H4 (cell line): ENCODE measurements around the gene NREP. TPM values are rescaled to one million over a fixed set of nuclear protein-coding genes. Genes with fewer than 3 reads are reported as not detected.
A peak's percentile ranks its signal among the peaks of the same experiment; 100 is the strongest.

Source experiments
- DNase-seq: peaks from one replicate; pipeline ENCODE4 v3.0.0-alpha.2; 2015; ENCODE audit warnings: low spot score
- total RNA-seq: library from RNA; depleted of rRNA; stranded (reverse); fragments of >200 nt; shearing (Covaris generic); gene quantifications from 2 replicates; pipeline ENCODE4 v1.2.3, GENCODE V29; 2014; rRNA removed

The NREP gene
- total RNA-seq, 1 experiment from 2014 or later = 187 TPM

- DNase-seq = no peak
Observed at GRCh38 chr5:111697881-111698757, 58.9 kb downstream of the NREP start.

GRCh38 chr5:111697215-111697614 is 59.8 kb downstream of the NREP start:
- DNase-seq = no peak

GRCh38 chr5:111695991-111696390 is 61.0 kb downstream of the NREP start:
- DNase-seq = no peak

- DNase-seq = peak; percentile 43
Observed at GRCh38 chr5:111694133-111694532, 62.9 kb downstream of the NREP start.

- DNase-seq = no peak
Observed at GRCh38 chr5:111691914-111692313, 65.1 kb downstream of the NREP start.

GRCh38 chr5:111691508-111691907 is 65.5 kb downstream of the NREP start:
- DNase-seq = no peak

GRCh38 chr5:111689357-111689935 is 67.5 kb downstream of the NREP start:
- DNase-seq = no peak

GRCh38 chr5:111685969-111686368 is 71.0 kb downstream of the NREP start:
- DNase-seq = peak; percentile 25

GRCh38 chr5:111682641-111683040 is 74.4 kb downstream of the NREP start:
- no peak for DNase-seq

GRCh38 chr5:111682121-111682520 is 74.9 kb downstream of the NREP start:
- DNase-seq = no peak

GRCh38 chr5:111681414-111682120 is 75.4 kb downstream of the NREP start:
- peak; percentile 42 for DNase-seq

- DNase-seq = peak; percentile 94
Observed at GRCh38 chr5:111680737-111681413, 76.1 kb downstream of the NREP start.

- no peak for DNase-seq
Observed at GRCh38 chr5:111679611-111680010, 77.4 kb downstream of the NREP start.

Other genes starting within 250 kb of the NREP start
- 67.1 and 91.0 TPM in 2 replicates for gene STARD4, start 244.7 kb downstream of the NREP start, total RNA-seq